Neural progenitor cell (in vitro differentiated cells): Measurements from ENCODE around the gene NSMCE4A. TPM values are rescaled to one million over a fixed set of nuclear protein-coding genes. Genes with fewer than 3 reads are reported as not detected.

ENCODE experiments used
- DNase-seq: peaks from one replicate; pipeline ENCODE4 v3.0.0-alpha.2; 2016; ENCODE audit warnings: low spot score
- H2AFZ ChIP-seq: fragments of 200-600 bp; sonication (generic); replicated peaks from 2 replicates; pipeline ENCODE4 v1.6.1; 2016; ENCODE audit warnings: antibody characterized with exemption
- H3F3A ChIP-seq: fragments of 200-600 bp; sonication (generic); 2 replicates; pipeline ENCODE4 v1.6.1; 2016; ENCODE audit warnings: antibody characterized with exemption, low read depth
- H3K27ac ChIP-seq: fragments of 200-600 bp; sonication (generic); 2 replicates; pipeline ENCODE4 v1.5.1; 2016; ENCODE audit warnings: mild to moderate bottlenecking
- H3K27me3 ChIP-seq: fragments of 200-600 bp; sonication (generic); 2 replicates; pipeline ENCODE4 v1.6.1; 2016; ENCODE audit warnings: mild to moderate bottlenecking, moderate library complexity
- H3K36me3 ChIP-seq: fragments of 200-600 bp; sonication (generic); 2 replicates; pipeline ENCODE4 v1.5.1; 2016
- H3K4me1 ChIP-seq: fragments of 200-600 bp; sonication (generic); 2 replicates; pipeline ENCODE4 v1.6.1; 2016; ENCODE audit warnings: mixed run types
- H3K4me2 ChIP-seq: fragments of 200-600 bp; sonication (generic); 2 replicates; pipeline ENCODE4 v1.6.1; 2016
- H3K4me3 ChIP-seq: fragments of 200-600 bp; sonication (generic); 2 replicates; pipeline ENCODE4 v1.5.1; 2016
- H3K79me2 ChIP-seq: fragments of 200-600 bp; sonication (generic); 2 replicates; pipeline ENCODE4 v1.6.1; 2016; ENCODE audit warnings: low read depth
- H3K9ac ChIP-seq: fragments of 200-600 bp; sonication (generic); 2 replicates; pipeline ENCODE4 v1.6.1; 2016
- H3K9me3 ChIP-seq: fragments of 200-600 bp; sonication (generic); 2 replicates; pipeline ENCODE4 v1.5.1; 2016; ENCODE audit warnings: low read depth
- H4K20me1 ChIP-seq: fragments of 200-600 bp; sonication (generic); 2 replicates; pipeline ENCODE4 v1.6.1; 2016; ENCODE audit warnings: low read depth
- H3K27ac Mint-ChIP-seq: 3 replicates; pipeline ENCODE4 v1.8.0; 2021; ENCODE audit warnings: mixed read lengths
- H3K27me3 Mint-ChIP-seq: 2 replicates; pipeline ENCODE4 v1.8.0; 2022; ENCODE audit warnings: low read depth, mild to moderate bottlenecking, inconsistent platforms, moderate library complexity, mixed read lengths; ENCODE audit not compliant: insufficient read depth
- H3K36me3 Mint-ChIP-seq: 3 replicates; pipeline ENCODE4 v1.8.0; 2021; ENCODE audit warnings: mixed read lengths
- H3K4me1 Mint-ChIP-seq: 3 replicates; pipeline ENCODE4 v1.8.0; 2021; ENCODE audit warnings: mixed read lengths
- H3K4me3 Mint-ChIP-seq: 3 replicates; pipeline ENCODE4 v1.8.0; 2021; ENCODE audit warnings: mild to moderate bottlenecking, moderate library complexity, mixed read lengths
- H3K9me3 Mint-ChIP-seq: 3 replicates; pipeline ENCODE4 v1.8.0; 2020; ENCODE audit warnings: mixed read lengths
- EZH2 ChIP-seq: fragments of 200-600 bp; sonication (generic); IDR thresholded peaks from 2 replicates; pipeline ENCODE4 v1.6.1; 2017; ENCODE audit warnings: antibody characterized with exemption, mild to moderate bottlenecking, moderate library complexity
- EZH2phosphoT487 ChIP-seq: fragments of 200-600 bp; sonication (generic); IDR thresholded peaks from 2 replicates; pipeline ENCODE4 v1.6.1; 2017; ENCODE audit warnings: antibody characterized with exemption
- total RNA-seq: library from RNA; depleted of rRNA; stranded (reverse); fragments of >200 nt; gene quantifications from 2 replicates; pipeline ENCODE4 v1.2.3, GENCODE V29; 2015; ENCODE audit warnings: low replicate concordance
- TF ChIP-seq, protein P1 (sequence below): fragments of 200-600 bp; sonication (generic); IDR thresholded peaks from 2 replicates; pipeline ENCODE4 v1.5.1; 2017; ENCODE audit warnings: antibody characterized with exemption, mild to moderate bottlenecking

The NSMCE4A gene
- total RNA-seq, 1 donor from 2014 or later: 223 TPM

DNA sequence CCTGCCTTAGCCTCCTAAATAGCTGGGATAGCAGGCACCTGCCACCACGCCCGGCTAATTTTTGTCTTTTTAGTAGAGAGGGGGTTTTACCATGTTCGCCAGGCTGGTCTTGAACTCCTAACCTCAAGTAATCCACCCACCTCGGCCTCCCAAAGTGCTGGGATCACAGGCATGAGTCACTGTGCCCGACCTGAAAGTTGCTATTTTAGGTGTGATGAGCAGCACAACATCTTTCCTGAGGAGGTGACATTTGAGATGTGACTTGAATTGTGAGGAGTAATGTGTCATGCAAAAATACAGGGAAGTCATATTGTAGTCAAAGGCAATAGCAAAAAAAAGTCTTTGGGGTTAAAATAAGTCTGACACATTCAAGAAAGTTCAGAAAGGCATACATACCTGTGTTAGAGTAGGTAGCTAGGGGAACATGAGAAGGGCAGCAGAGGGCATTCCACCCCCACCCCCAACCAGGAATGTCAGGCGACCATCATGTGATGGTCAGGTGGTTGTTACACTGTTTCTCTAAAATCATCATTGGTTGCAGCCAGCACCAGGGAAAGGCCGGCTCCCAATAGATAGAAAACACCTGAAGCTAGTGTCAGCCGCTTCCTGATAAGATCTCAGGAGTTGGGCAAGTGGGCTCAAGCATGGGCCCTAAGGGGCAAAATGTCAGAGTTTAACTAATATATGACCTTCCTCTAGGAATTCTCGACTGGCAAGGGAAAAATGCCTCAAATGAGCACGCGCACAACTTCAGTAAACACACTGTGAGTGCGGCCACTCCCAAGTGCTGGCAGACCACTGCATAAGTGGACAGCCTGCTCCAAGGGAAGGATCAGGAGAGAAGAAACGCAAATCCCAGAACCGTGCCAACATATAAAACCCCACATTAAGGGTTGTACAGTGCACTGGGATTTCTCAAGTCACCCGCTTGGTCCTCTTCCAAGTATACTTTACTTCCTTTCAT lies 13.6 kb upstream of the NSMCE4A start, which contains the start of gene TACC2:
TSS of gene TACC2 (plus strand) at position 803 of the 964 bp plus-strand sequence. CDS start 32,819 bp downstream, outside the sequence.
- Mint-ChIP-seq H3K4me1 (peaks cover 1% of the 10 kb centered on the region), H3K9me3 (peaks cover 24% of the 10 kb centered on the region), H3K36me3 (no peaks in the 10 kb centered on the region), H3K27me3 (peaks cover 4% of the 10 kb centered on the region), H3K27ac (no peak within 1 kb of the TSS), H3K4me3 (no peak within 1 kb of the TSS)
- no peak for DNase-seq
- Histone ChIP-seq H3K9ac (no peak within 1 kb of the TSS), H3K9me3 (no peaks in the 10 kb centered on the region), H3K4me3 (no peak within 1 kb of the TSS), H2AFZ (no peak within 1 kb of the TSS), H4K20me1 (no peaks in the 10 kb centered on the region), H3K36me3 (no peaks in the 10 kb centered on the region), H3K27ac (no peak within 1 kb of the TSS), H3F3A (peaks cover 1% of the 10 kb centered on the region), H3K79me2 (no peaks in the 10 kb centered on the region), H3K27me3 (no peaks in the 10 kb centered on the region), H3K4me1 (peaks cover 4% of the 10 kb centered on the region), H3K4me2 (no peak within 1 kb of the TSS)
- TF ChIP-seq EZH2 (no peak), EZH2phosphoT487 (no peak)
- TF ChIP-seq, protein P1, sequence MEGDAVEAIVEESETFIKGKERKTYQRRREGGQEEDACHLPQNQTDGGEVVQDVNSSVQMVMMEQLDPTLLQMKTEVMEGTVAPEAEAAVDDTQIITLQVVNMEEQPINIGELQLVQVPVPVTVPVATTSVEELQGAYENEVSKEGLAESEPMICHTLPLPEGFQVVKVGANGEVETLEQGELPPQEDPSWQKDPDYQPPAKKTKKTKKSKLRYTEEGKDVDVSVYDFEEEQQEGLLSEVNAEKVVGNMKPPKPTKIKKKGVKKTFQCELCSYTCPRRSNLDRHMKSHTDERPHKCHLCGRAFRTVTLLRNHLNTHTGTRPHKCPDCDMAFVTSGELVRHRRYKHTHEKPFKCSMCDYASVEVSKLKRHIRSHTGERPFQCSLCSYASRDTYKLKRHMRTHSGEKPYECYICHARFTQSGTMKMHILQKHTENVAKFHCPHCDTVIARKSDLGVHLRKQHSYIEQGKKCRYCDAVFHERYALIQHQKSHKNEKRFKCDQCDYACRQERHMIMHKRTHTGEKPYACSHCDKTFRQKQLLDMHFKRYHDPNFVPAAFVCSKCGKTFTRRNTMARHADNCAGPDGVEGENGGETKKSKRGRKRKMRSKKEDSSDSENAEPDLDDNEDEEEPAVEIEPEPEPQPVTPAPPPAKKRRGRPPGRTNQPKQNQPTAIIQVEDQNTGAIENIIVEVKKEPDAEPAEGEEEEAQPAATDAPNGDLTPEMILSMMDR: no peak

DNA sequence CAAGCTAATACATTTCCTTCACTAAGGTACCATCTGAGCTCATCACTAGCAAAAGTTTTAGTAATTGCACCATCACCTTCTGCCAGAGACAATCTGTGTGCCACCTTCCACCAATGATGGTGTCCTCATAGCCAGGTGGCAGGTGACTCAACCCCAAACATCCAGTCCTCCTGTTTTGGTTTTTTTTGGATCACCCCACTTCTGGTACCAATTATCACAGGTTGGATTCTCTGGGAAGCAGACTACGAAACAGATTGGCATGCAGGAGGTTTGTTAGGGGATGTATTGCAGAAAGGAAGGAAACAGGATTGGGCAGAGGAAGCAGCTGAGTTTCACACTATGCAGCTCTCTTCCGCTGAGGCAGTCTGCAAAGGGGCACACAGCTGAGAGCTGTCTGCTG lies 9.4 kb upstream of the NSMCE4A start:
- Mint-ChIP-seq H3K36me3 (no peaks in the 10 kb centered on the region), H3K4me1 (no peaks in the 10 kb centered on the region), H3K4me3 (no peak overlapping the region), H3K27ac (no peak overlapping the region), H3K27me3 (peaks cover 1% of the 10 kb centered on the region), H3K9me3 (peaks cover 21% of the 10 kb centered on the region)
- Histone ChIP-seq H3K4me3 (no peak overlapping the region), H3K4me1 (no peaks in the 10 kb centered on the region), H3K79me2 (no peaks in the 10 kb centered on the region), H4K20me1 (no peaks in the 10 kb centered on the region), H3K27ac (no peak overlapping the region), H3K9ac (no peak overlapping the region), H3K4me2 (no peak overlapping the region), H3K27me3 (no peaks in the 10 kb centered on the region), H3K36me3 (no peaks in the 10 kb centered on the region), H3F3A (no peaks in the 10 kb centered on the region), H3K9me3 (no peaks in the 10 kb centered on the region), H2AFZ (no peak overlapping the region)
- TF ChIP-seq EZH2 (no peak), EZH2phosphoT487 (no peak)
- TF ChIP-seq, protein P1: no peak
- DNase-seq: no peak

DNA sequence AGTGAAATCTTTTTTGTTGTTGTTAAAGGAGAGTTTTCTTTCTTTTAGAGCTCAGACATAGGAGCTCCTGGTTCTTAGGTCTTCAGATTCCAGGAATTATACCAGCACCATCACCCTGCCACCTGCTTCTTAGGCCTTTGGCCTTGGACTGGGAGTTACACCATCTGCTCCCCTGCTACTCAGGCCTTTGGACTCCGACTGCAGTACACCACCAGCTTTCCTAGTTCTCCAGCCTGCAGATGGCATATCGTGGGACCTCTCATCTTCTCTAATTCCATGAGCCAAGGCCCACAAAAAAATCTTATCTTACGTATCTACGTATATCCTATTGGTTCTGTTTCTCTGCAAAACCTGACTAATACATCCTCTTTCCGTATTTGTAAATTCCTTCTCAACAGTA lies 8.8 kb upstream of the NSMCE4A start:
- Mint-ChIP-seq H3K27ac (no peak overlapping the region), H3K27me3 (no peaks in the 10 kb centered on the region), H3K4me3 (no peak overlapping the region), H3K36me3 (no peaks in the 10 kb centered on the region), H3K4me1 (no peaks in the 10 kb centered on the region), H3K9me3 (peaks cover 21% of the 10 kb centered on the region)
- Histone ChIP-seq H3K4me3 (no peak overlapping the region), H3K4me1 (no peaks in the 10 kb centered on the region), H4K20me1 (no peaks in the 10 kb centered on the region), H3K36me3 (no peaks in the 10 kb centered on the region), H3K9me3 (no peaks in the 10 kb centered on the region), H3K4me2 (no peak overlapping the region), H2AFZ (no peak overlapping the region), H3K27ac (no peak overlapping the region), H3K79me2 (no peaks in the 10 kb centered on the region), H3K27me3 (no peaks in the 10 kb centered on the region), H3F3A (no peaks in the 10 kb centered on the region), H3K9ac (no peak overlapping the region)
- DNase-seq: no peak
- TF ChIP-seq EZH2 (no peak), EZH2phosphoT487 (no peak)
- TF ChIP-seq, protein P1: no peak
